Bronchial epithelial cell (primary cell): ENCODE measurements around the gene NRM. TPM values are rescaled to one million over a fixed set of nuclear protein-coding genes. Genes with fewer than 3 reads are reported as not detected.

Experiments
- DNase-seq: peaks from one replicate; pipeline ENCODE4 v3.0.0-alpha.2; 2010; ENCODE audit warnings: low read depth
- FAIRE-seq: peaks from 2 replicates; lab custom pipeline; 2011; peaks lifted over from hg19 to GRCh38; lab: Jason Lieb, UNC
- H3K27me3 ChIP-seq: 2 replicates; pipeline ENCODE4 v1.5.1; 2011; ENCODE audit warnings: low read length; ENCODE audit not compliant: control insufficient read depth, insufficient read depth
- H3K36me3 ChIP-seq: 2 replicates; pipeline ENCODE4 v1.5.1; 2011; ENCODE audit warnings: low read length; ENCODE audit not compliant: control insufficient read depth, insufficient read depth
- H3K4me3 ChIP-seq: 2 replicates; pipeline ENCODE4 v1.5.1; 2011; ENCODE audit warnings: mild to moderate bottlenecking, low read depth, low read length, control low read depth
- CTCF ChIP-seq: IDR thresholded peaks from 2 replicates; pipeline ENCODE4 v1.5.1; 2011; ENCODE audit warnings: mild to moderate bottlenecking, moderate library complexity, low read length, control low read depth, inconsistent platforms; ENCODE audit not compliant: insufficient read depth, severe bottlenecking
- total RNA-seq: library from RNA; depleted of rRNA; stranded (reverse); fragments of >200 nt; gene quantifications from 2 replicates; pipeline ENCODE4 v1.2.1, GENCODE V29; 2014

The NRM gene
- total RNA-seq, 1 donor from 2014 or later: 0.26 TPM

- H3K4me3 ChIP-seq: peak overlapping the region; percentile 100
- peak; percentile 21 for DNase-seq
- TF ChIP-seq CTCF: no peak
- no peaks in the 10 kb centered on the region for H3K27me3 ChIP-seq
- FAIRE-seq: no peak
- peaks cover 6% of the 10 kb centered on the region for H3K36me3 ChIP-seq
Observed at GRCh38 chr6:30647242-30648116, 43.3 kb downstream of the NRM start.

GRCh38 chr6:30646450-30647241, 44.1 kb downstream of the NRM start, which contains the start of gene C6orf136:
TSS of gene C6orf136 (plus strand) at chr6:30647133. CDS start at chr6:30647232, 99 bp downstream.
- Histone ChIP-seq H3K36me3 (peaks cover 7% of the 10 kb centered on the region), H3K27me3 (no peaks in the 10 kb centered on the region), H3K4me3 (peak within 1 kb of the TSS; percentile 100)
- FAIRE-seq (no peak), DNase-seq (peak; percentile 83)
- no peak for TF ChIP-seq CTCF

- TF ChIP-seq CTCF: no peak
- no peak for FAIRE-seq
- Histone ChIP-seq H3K27me3 (no peaks in the 10 kb centered on the region), H3K4me3 (no peak overlapping the region), H3K36me3 (peaks cover 8% of the 10 kb centered on the region)
- peak; percentile 11 for DNase-seq
Observed at GRCh38 chr6:30645989-30646388, 44.8 kb downstream of the NRM start.

GRCh38 chr6:30644769-30645168, 46.0 kb downstream of the NRM start:
- no peak for TF ChIP-seq CTCF
- Histone ChIP-seq H3K4me3 (no peak overlapping the region), H3K36me3 (peaks cover 8% of the 10 kb centered on the region), H3K27me3 (no peaks in the 10 kb centered on the region)
- FAIRE-seq (no peak), DNase-seq (no peak)

- TF ChIP-seq CTCF: no peak
- Histone ChIP-seq H3K27me3 (no peaks in the 10 kb centered on the region), H3K4me3 (no peak overlapping the region), H3K36me3 (peaks cover 7% of the 10 kb centered on the region)
- no peak for FAIRE-seq
- no peak for DNase-seq
Observed at GRCh38 chr6:30643656-30644055, 47.1 kb downstream of the NRM start.
